HepG2 (cell line): ENCODE results near the gene PCBP4.

ENCODE experiments used
- GTF3A ChIP-seq: sonication (generic); formaldehyde crosslinking; conservative IDR thresholded peaks from 2 replicates; pipeline ENCODE4 v1.4.0; 2020; ENCODE audit warnings: mild to moderate bottlenecking, missing genetic modification reagents
- HOXA7 ChIP-seq: sonication (generic); formaldehyde crosslinking; IDR thresholded peaks from 2 replicates; pipeline ENCODE4 v1.8.1; 2022; ENCODE audit warnings: mild to moderate bottlenecking, missing genetic modification reagents, moderate library complexity
- KMT2B ChIP-seq: IDR thresholded peaks from 2 replicates; pipeline ENCODE4 v1.6.1; 2016; ENCODE audit warnings: missing genetic modification reagents, missing compliant biosample characterization
- NFE2L2 ChIP-seq: fragments of 150-350 bp; IDR thresholded peaks from 2 replicates; pipeline ENCODE4 v1.6.1; 2014; ENCODE audit warnings: low read length
- POLR2AphosphoS5 ChIP-seq: IDR thresholded peaks from 2 replicates; pipeline ENCODE4 v1.6.1; 2012; ENCODE audit warnings: low read depth, low read length
- RAD21 ChIP-seq: fragments of 450-650 bp; formaldehyde crosslinking; IDR thresholded peaks from 2 replicates; pipeline ENCODE4 v1.5.0; 2020; ENCODE audit warnings: mild to moderate bottlenecking
- SP1 ChIP-seq, 2 experiments: fragments of 450-650 bp in 1 of 2; sonication (generic) in 1 of 2; formaldehyde crosslinking in 1 of 2; IDR thresholded peaks; 2 replicates each; pipeline versions ENCODE4 v1.4.0 to v1.6.1; 2016 to 2020; ENCODE audit warnings: missing genetic modification reagents in 1 of 2
- ZBTB4 ChIP-seq: sonication (generic); formaldehyde crosslinking; IDR thresholded peaks from 2 replicates; pipeline ENCODE4 v1.4.0; 2020; ENCODE audit warnings: missing genetic modification reagents, mild to moderate bottlenecking, borderline replicate concordance
- ZFY ChIP-seq: sonication (generic); formaldehyde crosslinking; IDR thresholded peaks from 2 replicates; pipeline ENCODE4 v1.4.0; 2020; ENCODE audit warnings: missing genetic modification reagents
- ZNF264 ChIP-seq: sonication (generic); formaldehyde crosslinking; IDR thresholded peaks from 2 replicates; pipeline ENCODE4 v1.4.0; 2020; ENCODE audit warnings: missing genetic modification reagents
- ZNF281 ChIP-seq: sonication (generic); formaldehyde crosslinking; IDR thresholded peaks from 2 replicates; pipeline ENCODE4 v1.4.0; 2020; ENCODE audit warnings: missing genetic modification reagents, borderline replicate concordance
- TF ChIP-seq, protein P1 (sequence below): sonication (generic); formaldehyde crosslinking; IDR thresholded peaks from 2 replicates; pipeline ENCODE4 v1.5.0; 2020; ENCODE audit warnings: mild to moderate bottlenecking, missing genetic modification reagents, moderate library complexity
- TF ChIP-seq, protein P2 (sequence below): sonication (generic); formaldehyde crosslinking; IDR thresholded peaks from 2 replicates; pipeline ENCODE4 v1.9.0; 2022; ENCODE audit warnings: missing genetic modification reagents, mild to moderate bottlenecking, borderline replicate concordance
- TF ChIP-seq, protein P3 (sequence below): sonication (generic); formaldehyde crosslinking; IDR thresholded peaks from 2 replicates; pipeline ENCODE4 v1.4.0; 2020; ENCODE audit warnings: missing genetic modification reagents

GRCh38 chr3:51937014-51937413, 30.2 kb downstream of the PCBP4 start:
- TF ChIP-seq RAD21 (no peak), ZNF264 (CRISPR knock-in tag) (no peak), POLR2AphosphoS5 (no peak), SP1 (IDR thresholded peaks at IDR 0.05) (no peak), SP1 (CRISPR knock-in tag; IDR thresholded peaks at IDR 0.05) (no peak), ZFY (CRISPR knock-in tag) (no peak), ZBTB4 (CRISPR knock-in tag) (no peak), GTF3A (CRISPR knock-in tag) (no peak), HOXA7 (CRISPR knock-in tag) (no peak), ZNF281 (CRISPR knock-in tag) (no peak), NFE2L2 (no peak), KMT2B (CRISPR knock-in tag) (no peak)
- TF ChIP-seq, protein P1, sequence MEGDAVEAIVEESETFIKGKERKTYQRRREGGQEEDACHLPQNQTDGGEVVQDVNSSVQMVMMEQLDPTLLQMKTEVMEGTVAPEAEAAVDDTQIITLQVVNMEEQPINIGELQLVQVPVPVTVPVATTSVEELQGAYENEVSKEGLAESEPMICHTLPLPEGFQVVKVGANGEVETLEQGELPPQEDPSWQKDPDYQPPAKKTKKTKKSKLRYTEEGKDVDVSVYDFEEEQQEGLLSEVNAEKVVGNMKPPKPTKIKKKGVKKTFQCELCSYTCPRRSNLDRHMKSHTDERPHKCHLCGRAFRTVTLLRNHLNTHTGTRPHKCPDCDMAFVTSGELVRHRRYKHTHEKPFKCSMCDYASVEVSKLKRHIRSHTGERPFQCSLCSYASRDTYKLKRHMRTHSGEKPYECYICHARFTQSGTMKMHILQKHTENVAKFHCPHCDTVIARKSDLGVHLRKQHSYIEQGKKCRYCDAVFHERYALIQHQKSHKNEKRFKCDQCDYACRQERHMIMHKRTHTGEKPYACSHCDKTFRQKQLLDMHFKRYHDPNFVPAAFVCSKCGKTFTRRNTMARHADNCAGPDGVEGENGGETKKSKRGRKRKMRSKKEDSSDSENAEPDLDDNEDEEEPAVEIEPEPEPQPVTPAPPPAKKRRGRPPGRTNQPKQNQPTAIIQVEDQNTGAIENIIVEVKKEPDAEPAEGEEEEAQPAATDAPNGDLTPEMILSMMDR (CRISPR knock-in tag), result no peak
- TF ChIP-seq, protein P2, sequence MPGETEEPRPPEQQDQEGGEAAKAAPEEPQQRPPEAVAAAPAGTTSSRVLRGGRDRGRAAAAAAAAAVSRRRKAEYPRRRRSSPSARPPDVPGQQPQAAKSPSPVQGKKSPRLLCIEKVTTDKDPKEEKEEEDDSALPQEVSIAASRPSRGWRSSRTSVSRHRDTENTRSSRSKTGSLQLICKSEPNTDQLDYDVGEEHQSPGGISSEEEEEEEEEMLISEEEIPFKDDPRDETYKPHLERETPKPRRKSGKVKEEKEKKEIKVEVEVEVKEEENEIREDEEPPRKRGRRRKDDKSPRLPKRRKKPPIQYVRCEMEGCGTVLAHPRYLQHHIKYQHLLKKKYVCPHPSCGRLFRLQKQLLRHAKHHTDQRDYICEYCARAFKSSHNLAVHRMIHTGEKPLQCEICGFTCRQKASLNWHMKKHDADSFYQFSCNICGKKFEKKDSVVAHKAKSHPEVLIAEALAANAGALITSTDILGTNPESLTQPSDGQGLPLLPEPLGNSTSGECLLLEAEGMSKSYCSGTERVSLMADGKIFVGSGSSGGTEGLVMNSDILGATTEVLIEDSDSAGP (CRISPR knock-in tag), result no peak
- TF ChIP-seq, protein P3, sequence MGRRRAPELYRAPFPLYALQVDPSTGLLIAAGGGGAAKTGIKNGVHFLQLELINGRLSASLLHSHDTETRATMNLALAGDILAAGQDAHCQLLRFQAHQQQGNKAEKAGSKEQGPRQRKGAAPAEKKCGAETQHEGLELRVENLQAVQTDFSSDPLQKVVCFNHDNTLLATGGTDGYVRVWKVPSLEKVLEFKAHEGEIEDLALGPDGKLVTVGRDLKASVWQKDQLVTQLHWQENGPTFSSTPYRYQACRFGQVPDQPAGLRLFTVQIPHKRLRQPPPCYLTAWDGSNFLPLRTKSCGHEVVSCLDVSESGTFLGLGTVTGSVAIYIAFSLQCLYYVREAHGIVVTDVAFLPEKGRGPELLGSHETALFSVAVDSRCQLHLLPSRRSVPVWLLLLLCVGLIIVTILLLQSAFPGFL, result no peak
